GM19455 (cell line): Measurements from ENCODE around the gene MAP4K3.
"Not testable (repeated sequence)": the region's sequence is repeated elsewhere in the genome, so short reads cannot be mapped to it uniquely, and the experiment has no call there.

Source experiments
- ATAC-seq: cut with Tn5 transposase; IDR thresholded peaks from one replicate; pipeline ENCODE4 v1.9.1; 2021; ENCODE audit not compliant: unreplicated experiment

Gene MAP4K3

DNA sequence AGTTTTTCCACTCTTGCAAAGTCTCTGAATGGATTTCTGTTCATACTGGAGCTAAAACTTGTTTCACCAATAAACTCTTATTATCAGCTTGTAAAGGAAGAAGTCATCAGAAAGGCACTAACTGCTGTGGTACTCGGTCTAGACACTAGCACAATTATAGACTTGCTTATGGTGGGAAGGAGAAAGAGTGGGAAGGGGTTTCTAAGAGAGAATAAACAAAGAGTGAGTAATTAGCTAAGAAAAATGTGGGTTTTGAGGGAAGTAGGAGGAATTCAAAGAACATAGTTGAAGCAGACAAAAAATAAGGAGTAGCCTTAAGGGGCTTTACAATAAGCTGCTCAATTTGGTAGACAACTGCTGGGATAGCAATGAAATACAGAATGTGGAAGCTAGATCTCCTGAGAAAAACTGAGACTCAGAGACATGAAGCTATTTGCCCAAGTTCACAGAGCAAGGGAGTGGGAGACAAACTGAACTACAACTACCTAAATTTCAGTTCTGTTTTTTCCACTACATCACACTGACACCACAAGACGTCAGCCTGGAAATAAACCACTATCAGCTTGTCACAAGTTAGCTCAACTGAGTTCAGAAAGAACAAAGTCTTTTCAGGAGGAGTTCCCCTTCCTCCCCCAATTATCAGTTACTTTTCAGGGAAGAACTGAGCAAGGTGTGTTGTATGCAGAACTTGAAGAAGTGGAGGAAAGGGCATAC lies 59.7 kb downstream of the MAP4K3 start:
- peak; percentile 83 for ATAC-seq

DNA sequence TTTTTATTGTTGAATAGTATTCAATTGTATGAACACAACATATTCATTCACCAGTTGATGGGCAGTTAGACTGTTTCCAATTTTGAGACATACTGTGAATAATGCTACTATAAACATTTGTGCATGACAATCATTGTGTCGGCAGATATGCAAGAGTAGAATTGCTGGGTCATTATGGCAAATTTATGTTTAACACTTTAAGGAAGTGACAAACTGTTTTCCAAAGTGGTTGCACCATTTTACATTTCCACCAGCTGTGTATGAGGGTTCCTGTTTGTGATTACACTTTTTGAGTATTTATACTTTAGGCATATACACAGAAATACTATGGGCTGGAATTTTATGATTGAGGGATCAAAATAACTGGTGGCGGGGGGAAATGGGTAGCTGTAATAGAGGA lies 61.2 kb downstream of the MAP4K3 start:
- no peak for ATAC-seq

DNA sequence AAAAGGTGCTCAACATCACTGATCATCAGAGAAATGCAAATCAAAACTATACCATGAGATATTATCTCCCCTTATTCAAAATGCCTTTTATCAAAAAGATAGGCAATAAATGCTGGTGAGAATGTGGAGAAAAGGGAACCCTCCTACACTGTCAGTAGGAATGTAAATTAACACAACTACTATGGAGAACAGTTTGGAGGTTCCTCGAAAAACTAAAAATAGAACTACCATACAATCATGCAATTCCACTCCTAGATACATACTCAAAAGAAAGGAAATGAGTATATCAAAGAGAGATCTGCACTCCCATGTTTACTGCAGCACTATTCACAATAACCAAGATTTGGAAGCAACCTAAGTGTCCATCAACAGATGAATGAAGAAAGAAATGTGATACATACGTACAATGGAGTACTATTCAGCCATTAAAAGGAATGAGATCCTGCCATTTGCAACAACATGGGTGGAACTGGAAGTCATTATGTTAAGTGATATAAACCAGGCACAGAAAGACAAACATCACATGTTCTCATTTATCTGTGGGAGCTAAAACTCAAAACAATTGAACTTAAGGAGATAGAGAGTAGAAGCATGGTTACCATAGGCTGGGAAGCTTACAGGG lies 63.8 kb downstream of the MAP4K3 start:
- ATAC-seq, result no peak

DNA sequence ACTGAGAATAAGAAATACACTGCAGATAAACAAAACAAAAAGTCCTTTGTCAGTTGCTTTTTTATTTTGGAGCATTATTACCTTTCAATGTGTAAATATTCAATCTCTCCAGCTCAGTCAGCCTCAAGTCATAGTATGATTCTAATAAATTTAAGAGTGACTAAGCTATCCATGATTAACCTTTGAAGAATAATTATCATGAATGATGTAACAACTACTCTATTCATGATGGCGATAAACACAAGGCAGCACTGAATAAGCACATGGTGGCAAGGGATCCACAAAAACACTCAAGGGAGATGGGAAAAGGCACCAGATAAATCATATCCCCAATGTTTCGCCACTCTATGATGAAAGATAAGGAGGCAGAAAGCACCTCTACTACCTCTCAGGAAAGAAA lies 67.0 kb downstream of the MAP4K3 start:
- no peak for ATAC-seq

DNA sequence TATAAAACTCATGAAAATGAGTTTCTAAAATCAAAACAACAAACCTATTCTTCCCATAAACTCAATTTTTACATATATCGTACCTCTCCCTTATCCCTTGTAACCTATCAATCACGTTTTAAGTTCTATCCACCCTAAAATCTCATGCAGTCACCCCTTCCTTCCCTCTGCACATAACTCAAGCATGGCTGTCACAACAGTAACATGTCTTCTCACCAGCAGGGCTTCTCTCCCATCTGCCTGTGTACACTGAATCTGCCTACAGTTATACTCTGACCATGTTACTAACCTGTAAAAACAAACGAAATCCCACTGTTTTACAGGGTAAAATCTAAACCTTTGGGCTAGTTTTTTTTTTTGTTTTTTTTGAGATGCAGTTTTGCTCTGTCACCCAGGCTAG lies 68.2 kb downstream of the MAP4K3 start:
- ATAC-seq, result no peak

DNA sequence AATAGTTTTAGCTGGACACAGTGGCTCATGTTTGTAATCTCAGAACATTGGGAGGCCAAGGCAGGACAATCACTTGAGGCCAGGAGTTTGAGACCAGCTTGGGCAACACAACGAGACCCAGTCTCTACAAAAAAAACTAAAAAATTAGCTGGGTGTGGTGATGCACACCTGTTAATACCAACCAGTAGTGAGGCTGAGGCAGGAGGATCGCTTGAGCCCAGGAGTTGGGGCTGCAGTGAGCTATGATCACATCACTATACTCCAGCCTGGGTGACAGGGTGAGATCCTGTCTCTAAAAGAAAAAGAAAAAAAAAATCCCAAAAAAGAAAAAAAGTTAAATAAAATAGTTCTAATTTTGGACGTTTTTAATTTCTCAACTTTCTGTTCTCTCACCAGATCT lies 68.7 kb downstream of the MAP4K3 start:
- no peak for ATAC-seq

DNA sequence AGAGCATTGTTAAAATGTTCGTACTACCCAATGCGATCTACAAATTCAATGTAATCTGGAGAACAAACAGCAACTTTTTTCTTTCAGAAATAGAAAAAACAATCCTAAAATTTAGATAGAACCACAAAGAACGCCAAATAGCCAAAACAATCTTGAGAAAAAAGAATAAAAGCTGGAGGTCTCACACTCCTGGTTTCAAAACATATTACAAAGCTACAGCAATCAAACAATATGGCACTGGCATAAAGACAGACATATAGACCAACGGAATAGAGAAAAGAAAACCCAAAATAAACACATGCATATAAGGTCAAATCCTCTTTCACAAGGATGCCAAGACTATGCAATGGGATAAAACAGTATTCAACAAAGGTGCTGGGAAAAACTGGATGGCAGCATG lies 74.5 kb downstream of the MAP4K3 start:
- ATAC-seq, result no peak

DNA sequence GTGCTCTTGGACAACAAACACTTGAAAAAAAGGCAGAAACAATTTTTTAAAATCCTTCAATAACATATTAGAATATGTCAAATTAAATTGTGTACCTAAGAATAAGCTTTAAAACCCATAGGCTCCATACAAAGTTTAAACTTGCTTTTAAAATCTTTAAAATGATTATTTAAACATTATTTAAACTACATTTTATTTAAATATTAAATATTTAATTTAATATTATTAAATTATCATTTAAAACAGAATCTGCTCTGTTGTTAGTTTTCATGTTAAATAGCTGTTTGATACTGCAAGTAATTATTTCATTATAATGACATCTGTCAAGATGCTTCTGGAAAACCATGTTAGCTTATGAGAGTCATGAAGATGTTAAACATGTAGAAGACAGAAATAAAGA lies 75.6 kb downstream of the MAP4K3 start:
- ATAC-seq, result no peak

DNA sequence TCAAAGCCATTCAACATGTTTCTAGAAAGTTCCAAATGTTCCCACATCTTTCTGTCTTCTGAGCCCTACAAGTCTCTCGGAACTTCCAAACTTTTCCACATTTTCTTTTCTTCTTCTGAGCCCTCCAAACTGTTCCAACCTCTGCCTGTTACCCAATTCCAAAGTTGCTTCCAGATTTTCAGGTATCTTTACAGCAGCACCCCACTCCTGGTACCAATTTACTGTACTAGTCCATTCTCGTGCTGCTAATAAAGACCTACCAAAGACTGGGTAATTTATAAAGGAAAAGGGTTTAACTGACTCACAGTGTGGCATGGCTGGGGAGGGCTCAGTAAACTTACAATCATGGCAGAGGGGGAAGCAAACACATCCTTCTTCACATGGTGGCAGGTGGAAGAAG lies 76.7 kb downstream of the MAP4K3 start:
- ATAC-seq, result not testable (repeated sequence)

DNA sequence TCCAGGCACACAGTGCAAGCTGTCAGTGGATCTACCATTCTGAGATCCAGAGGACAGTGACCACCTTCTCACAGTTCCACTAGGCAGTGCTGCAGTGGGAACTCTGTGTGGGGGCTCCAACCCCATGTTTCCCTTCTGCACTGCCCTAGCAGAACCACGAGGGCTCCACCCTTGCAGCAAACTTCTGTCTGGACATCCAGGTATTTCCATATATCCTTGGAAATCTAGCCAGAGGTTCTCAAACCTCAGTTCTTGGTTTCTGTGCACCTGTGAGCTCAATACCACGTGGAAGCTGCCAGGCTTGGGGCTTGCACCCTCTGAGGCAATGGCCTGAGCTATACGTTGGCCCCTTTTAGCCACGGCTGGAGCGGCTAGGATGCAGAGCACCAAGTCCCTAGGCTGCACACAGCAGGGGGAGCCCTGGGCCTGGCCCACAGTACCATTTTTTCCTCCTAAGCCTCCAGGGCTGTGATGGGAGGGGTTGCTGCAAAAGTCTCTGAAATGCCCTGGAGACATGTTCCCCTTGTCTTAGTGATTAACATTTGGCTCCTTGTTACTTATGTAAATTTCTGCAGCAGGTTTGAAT lies 77.5 kb downstream of the MAP4K3 start:
- ATAC-seq, result no peak

DNA sequence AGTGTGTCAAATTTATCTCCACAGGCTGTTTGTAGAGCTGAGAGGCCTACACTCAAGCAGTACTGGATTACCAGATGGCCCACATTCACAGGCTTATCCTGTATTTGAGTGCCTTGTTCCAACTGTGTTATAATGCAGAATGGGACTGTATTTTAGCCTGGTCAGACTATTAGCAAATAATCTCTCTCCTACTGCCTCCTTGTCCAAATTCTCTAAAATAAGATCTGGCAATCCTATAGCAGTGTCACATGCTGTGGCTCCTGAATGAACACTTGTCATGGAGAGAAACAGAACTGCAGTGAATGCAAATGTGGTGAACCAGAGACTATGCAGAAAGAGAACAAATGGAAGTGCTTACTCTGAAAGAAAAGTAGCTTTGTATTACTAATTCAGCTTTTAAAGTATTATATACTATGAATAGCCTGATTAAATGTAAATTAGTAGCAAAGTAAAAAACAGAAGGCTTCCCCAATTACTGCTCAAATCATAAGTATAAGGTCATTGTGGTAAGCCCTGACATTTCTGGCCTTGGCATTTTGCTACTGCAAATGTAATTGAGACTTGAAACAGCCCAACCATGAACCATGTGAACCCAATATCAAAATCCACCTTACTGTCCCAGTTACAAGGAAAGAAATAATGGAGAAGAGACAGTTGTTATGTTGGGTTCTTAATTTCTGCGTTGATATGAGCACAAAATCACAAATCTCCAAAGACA lies 80.0 kb downstream of the MAP4K3 start:
- ATAC-seq, result no peak

DNA sequence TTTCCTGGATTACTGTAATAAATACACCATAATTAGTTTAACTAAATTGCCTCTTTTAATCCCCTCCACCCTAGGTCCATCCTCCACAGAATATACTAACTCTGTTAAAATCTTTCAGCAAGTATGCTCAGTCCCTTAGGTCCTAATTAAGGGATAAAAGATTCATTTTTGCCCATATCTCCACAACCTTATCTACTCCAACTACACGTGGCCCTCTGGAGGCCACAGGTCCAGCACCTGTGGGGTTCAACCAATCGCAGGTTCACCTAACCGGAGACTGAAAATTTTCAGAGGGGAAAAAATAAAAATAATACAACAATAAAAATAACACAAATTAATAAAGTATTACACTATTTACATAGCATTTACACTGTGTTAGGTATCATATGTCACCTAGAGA lies 86.4 kb downstream of the MAP4K3 start:
- no peak for ATAC-seq

DNA sequence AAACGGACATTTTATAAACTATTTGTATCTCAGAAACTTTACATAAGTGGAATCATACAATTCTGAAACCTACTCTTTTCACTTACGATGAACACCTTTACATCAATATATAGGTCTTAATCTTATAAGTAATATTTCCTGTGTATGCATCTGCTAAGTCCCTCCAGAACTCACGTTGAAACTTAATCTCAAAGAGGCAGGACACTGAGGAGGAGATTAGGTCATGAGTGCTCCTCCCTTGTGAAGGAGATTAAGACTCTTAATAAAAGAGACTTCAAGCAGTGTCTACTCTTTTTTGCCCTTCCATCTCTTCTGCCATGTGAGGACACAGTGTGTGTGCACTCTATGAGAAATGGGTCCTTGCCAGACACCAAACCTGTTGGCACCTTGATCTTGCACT lies 98.6 kb downstream of the MAP4K3 start:
- no peak for ATAC-seq

DNA sequence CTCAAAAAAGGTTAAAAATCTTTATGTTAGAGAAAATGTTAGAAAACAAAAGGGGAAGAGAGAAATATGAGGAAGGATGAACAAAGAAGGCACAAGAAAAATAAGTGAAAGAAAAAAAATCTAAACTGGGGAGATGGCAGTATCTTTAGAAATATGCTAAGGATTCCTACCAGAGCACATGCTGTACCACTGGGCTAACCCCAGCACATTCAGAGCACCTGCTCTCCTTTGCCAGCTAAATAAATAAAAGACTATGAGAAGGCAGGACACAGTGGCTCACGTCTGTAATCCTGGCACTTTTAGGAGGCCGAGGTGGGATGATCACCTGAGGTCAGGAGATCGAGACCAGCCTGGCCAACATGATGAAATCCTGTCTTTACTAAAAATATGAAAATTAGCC lies 101.2 kb downstream of the MAP4K3 start:
- ATAC-seq, result no peak

DNA sequence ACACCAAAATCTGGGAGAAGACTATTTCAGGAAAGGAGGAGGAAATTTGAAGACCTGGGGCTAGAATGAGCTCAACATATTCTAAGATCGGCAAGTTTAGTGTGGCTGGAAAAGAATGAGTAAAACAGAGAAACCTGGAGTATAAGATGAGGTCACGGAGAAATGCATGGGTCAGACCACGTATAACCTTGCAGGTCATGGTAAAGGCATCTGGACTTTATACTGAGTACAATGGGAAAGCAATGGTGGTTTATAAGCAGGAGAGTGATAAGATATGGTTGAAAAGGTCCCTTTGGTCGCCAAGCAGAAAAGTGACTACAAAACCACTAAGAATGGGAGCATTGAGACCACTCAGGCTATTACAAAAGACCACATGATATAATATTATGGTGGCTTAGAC lies 102.1 kb downstream of the MAP4K3 start:
- no peak for ATAC-seq

DNA sequence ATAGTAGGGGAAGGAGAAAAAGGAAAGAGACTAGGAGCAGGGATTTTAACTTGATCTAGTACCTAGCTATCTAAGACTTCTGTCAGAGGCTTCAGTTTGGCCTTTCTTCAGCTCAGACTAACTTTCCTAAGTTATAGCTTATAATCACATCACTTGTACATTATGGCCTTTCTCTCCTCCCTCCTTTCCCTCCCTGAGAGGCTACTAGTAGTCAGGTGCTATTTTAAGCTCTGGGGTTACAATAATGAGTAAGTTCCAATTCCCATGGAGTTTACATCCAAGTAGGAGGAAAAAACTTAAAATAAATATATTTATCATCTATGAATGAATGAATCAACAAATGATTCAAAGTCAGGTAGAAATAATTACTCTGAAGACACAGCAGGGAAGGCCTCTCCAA lies 102.6 kb downstream of the MAP4K3 start:
- ATAC-seq, result no peak

DNA sequence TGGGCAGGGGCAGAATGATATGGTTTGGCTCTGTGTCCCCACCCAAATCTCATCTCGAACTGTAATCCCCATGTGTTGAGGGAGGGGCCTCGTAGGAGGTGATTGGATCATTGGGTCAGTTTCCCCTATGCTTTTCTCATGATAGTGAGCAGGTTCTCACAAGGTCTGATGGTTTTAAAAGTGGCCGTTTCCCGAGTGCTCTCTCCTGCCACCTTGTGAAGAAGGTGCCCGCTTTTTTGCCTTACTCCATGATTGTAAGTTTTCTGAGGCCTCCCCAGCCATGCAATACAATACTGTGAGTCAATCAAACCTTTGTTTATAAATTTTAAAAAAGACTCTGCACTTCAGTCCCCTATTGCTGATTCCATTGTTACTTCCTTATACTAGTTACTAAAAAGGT lies 110.4 kb downstream of the MAP4K3 start:
- ATAC-seq, result no peak

DNA sequence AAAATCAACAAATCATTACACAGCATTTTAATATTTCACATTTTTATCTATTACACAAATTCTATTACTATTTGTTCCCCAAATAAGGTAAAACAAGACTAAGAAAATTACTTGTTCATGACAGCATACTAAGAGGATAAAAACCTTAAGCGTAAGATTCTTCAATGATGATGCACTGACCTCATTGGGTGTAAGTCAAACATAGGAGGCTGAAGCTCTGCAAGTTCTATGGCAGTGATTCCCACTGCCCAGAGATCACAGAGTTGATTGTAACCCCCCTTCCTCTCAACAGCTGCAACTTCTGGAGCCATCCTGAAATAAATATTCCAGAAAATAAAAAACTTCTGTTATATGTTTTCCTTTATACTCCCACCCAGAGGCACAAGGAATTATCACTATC lies 111.1 kb downstream of the MAP4K3 start:
- ATAC-seq, result no peak

DNA sequence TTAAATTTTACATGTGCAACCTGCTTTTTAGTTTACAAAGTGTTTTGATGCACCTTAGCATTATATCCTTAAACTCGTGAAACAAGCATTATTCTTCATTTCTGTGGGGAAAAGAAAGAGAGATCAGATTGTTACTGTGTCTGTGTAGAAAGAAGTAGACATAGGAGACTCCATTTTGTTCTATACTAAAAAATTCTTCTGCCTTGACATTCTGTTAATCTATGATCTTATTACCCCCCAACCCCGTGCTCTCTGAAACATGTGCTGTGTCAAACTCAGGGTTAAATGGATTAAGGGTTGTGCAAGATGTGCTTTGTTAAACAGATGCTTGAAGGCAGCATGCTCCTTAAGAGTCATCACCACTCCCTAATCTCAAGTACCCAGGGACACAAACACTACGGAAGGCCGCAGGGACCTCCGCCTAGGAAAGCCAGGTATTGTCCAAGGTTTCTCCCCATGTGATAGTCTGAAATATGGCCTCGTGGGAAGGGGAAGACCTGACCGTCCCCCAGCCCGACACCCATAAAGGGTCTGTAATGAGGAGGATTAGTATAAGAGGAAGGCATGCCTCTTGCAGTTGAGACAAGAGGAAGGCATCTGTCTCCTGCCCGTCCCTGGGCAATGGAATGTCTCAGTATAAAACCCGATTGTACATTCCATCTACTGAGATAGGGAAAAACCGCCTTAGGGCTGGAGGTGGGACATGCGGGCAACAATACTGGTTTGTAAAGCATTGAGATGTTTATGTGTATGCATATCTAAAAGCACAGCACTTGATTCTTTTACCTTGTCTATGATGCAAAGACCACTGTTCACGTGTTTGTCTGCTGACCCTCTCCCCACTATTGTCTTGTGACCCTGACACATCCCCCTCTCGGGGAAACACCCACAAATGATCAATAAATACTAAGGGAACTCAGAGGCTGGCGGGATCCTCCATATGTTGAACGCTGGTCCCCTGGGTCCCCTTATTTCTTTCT lies 115.7 kb downstream of the MAP4K3 start:
- not testable (repeated sequence) for ATAC-seq

DNA sequence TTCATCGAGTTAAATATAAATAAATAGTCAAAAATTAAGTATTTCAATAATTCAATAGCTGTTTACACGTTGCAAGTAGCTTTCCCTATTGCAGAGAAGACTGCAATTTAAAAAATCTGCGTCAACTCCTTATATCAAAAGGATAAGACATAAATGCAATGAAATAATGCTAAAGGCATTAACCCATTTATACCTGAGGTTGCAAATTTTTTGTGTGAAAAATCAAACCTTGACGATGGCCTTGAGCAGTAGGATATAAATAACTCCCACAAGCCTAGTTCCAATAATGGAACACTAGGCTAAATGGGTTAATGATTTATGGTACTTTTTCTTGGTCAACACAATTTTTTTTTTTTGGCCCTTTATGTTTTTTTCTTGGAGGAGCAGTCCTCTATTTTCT lies 116.9 kb downstream of the MAP4K3 start:
- no peak for ATAC-seq

DNA sequence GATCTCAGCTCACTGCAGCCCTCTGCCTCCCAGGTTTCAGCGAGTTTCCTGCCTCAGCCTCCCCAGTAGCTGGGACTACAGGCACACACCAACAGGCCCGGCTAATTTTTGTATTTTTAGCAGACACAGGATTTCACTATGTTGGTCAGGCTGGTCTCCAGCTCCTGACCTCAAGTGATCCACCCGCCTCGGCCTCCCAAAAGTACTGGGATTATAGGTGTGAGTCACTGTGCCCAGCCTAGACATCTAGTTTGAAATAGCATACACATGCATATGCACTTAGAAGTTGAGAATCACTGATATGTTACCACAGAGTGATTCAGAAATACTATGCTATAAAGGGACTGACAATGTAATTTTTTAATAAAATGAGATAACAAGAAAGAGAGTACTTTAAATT lies 123.5 kb downstream of the MAP4K3 start:
- ATAC-seq, result no peak
